Measurements from ENCODE around the gene MSX1. TPM values are rescaled to one million over a fixed set of nuclear protein-coding genes. Genes with fewer than 3 reads are reported as not detected.

Gene MSX1
- total RNA-seq, 2 experiments from 2014 or later = 0.16 to 2.1 TPM

- DNase-seq (ENCODE audit: low spot score) = no peak
- no peak overlapping the region for H2AFZ ChIP-seq (ENCODE audit: low read length)
- no peaks in the 10 kb centered on the region for H3K4me1 ChIP-seq (ENCODE audit: insufficient read depth, low read length, poor library complexity, severe bottlenecking)
- TF ChIP-seq CTCF (conservative IDR thresholded peaks at IDR 0.05; ENCODE audit: low read length) (no peak), EZH2phosphoT487 (IDR thresholded peaks at IDR 0.05; ENCODE audit: borderline replicate concordance, low read depth, low read length) (no peak)
- no peaks in the 10 kb centered on the region for H3K79me2 ChIP-seq (ENCODE audit: insufficient read depth, low read depth, low read length)
- no peaks in the 10 kb centered on the region for H4K20me1 ChIP-seq (ENCODE audit: insufficient read depth, low read length)
- POLR2A ChIA-PET = no interaction called here
- intact Hi-C loops (cut with micrococcal nuclease; ENCODE audit: unreplicated experiment) = no loop called here
- no peak overlapping the region for H3K27ac ChIP-seq (ENCODE audit: low read depth, low read length, poor library complexity, severe bottlenecking)
- BruUV-seq (replicated peaks) = no TSS peak
- CTCF ChIA-PET (ENCODE audit: unreplicated experiment) = no interaction called here
- no peak overlapping the region for H3K4me3 ChIP-seq (ENCODE audit: low read depth, low read length, poor library complexity, severe bottlenecking)
- no peaks in the 10 kb centered on the region for H3K9me2 ChIP-seq (ENCODE audit: insufficient read depth, low read length)
- no peaks in the 10 kb centered on the region for H3K9me3 ChIP-seq (ENCODE audit: low read length)
- no peaks in the 10 kb centered on the region for H3K36me3 ChIP-seq (ENCODE audit: insufficient read depth, low read length)
- H3K4me2 ChIP-seq (ENCODE audit: low read length) = no peak overlapping the region
These were observed 2.3 kb upstream of the MSX1 start for GRCh38 chr4:4857001-4857808.

- intact Hi-C loops (cut with micrococcal nuclease; ENCODE audit: unreplicated experiment) = no loop called here
- H3K4me1 ChIP-seq (ENCODE audit: insufficient read depth, low read length, poor library complexity, severe bottlenecking) = no peaks in the 10 kb centered on the region
- H3K36me3 ChIP-seq (ENCODE audit: insufficient read depth, low read length) = no peaks in the 10 kb centered on the region
These were observed 1.5 kb upstream of the MSX1 start for GRCh38 chr4:4857809-4858508.

More at GRCh38 chr4:4857809-4858508, 1.5 kb upstream of the MSX1 start:
- no peaks in the 10 kb centered on the region for H4K20me1 ChIP-seq (ENCODE audit: insufficient read depth, low read length)
- H3K27ac ChIP-seq (ENCODE audit: low read depth, low read length, poor library complexity, severe bottlenecking) = no peak overlapping the region
- no peaks in the 10 kb centered on the region for H3K9me3 ChIP-seq (ENCODE audit: low read length)
- no peak for TF ChIP-seq CTCF (conservative IDR thresholded peaks at IDR 0.05; ENCODE audit: low read length)
- no peak for TF ChIP-seq EZH2phosphoT487 (IDR thresholded peaks at IDR 0.05; ENCODE audit: borderline replicate concordance, low read depth, low read length)
- no peaks in the 10 kb centered on the region for H3K79me2 ChIP-seq (ENCODE audit: insufficient read depth, low read depth, low read length)
- ChIA-PET POLR2A (interaction anchor here (0.5 kb wide), 1 partner anchor 45 kb away, joined by 4 read pairs; no protein-coding TSS in a partner anchor), CTCF (ENCODE audit: unreplicated experiment) (no interaction called here)
- no peak overlapping the region for H3K4me3 ChIP-seq (ENCODE audit: low read depth, low read length, poor library complexity, severe bottlenecking)
- no TSS peak for BruUV-seq (replicated peaks)
- no peak overlapping the region for H2AFZ ChIP-seq (ENCODE audit: low read length)
- no peak overlapping the region for H3K4me2 ChIP-seq (ENCODE audit: low read length)
- no peaks in the 10 kb centered on the region for H3K9me2 ChIP-seq (ENCODE audit: insufficient read depth, low read length)
- no peak for DNase-seq (ENCODE audit: low spot score)
